Activated T-helper 1 cell treated with anti-CD3 and anti-CD28 coated beads, Interleukin-12 subunit alpha, Interleukin-12 subunit beta, Interleukin-2, Interleukin-4 antibody, amounts not matched to agents 30 ng/mL and 10 ng/mL and 1 ng/mL, durations not matched to agents 14 hours and 24 hours and 36 hours (primary cell): ENCODE measurements around the gene TIGD4. TPM values are rescaled to one million over a fixed set of nuclear protein-coding genes. Genes with fewer than 3 reads are reported as not detected.

ENCODE experiments used
- DNase-seq: peaks from one replicate; pipeline ENCODE4 v3.0.0; 2021; ENCODE audit warnings: low spot score
- H3K27ac Mint-ChIP-seq: one replicate; pipeline ENCODE4 v1.8.0; 2021; ENCODE audit warnings: mild to moderate bottlenecking, mixed read lengths
- H3K27me3 Mint-ChIP-seq: one replicate; pipeline ENCODE4 v1.8.0; 2022; ENCODE audit warnings: mild to moderate bottlenecking, moderate library complexity, mixed read lengths; ENCODE audit not compliant: insufficient read depth
- H3K36me3 Mint-ChIP-seq: one replicate; pipeline ENCODE4 v1.8.0; 2021; ENCODE audit warnings: low read depth, mixed read lengths
- H3K4me1 Mint-ChIP-seq: one replicate; pipeline ENCODE4 v1.8.0; 2021; ENCODE audit warnings: low read depth, mixed read lengths
- H3K4me3 Mint-ChIP-seq: one replicate; pipeline ENCODE4 v1.8.0; 2021; ENCODE audit warnings: mild to moderate bottlenecking, moderate library complexity, mixed read lengths
- H3K9me3 Mint-ChIP-seq: one replicate; pipeline ENCODE4 v1.8.0; 2021; ENCODE audit warnings: mixed read lengths
- intact Hi-C: fragments of 100-400 bp; cut with micrococcal nuclease; formaldehyde crosslinking; loops from one replicate; pipeline ENCODE4 v1.15.1; 2024
- total RNA-seq: library from RNA; stranded (reverse); gene quantifications from 2 replicates; pipeline ENCODE4 v1.2.3, GENCODE V29; 2022

Gene TIGD4
- 0.24 and 0.57 TPM in 2 replicates for total RNA-seq

DNA sequence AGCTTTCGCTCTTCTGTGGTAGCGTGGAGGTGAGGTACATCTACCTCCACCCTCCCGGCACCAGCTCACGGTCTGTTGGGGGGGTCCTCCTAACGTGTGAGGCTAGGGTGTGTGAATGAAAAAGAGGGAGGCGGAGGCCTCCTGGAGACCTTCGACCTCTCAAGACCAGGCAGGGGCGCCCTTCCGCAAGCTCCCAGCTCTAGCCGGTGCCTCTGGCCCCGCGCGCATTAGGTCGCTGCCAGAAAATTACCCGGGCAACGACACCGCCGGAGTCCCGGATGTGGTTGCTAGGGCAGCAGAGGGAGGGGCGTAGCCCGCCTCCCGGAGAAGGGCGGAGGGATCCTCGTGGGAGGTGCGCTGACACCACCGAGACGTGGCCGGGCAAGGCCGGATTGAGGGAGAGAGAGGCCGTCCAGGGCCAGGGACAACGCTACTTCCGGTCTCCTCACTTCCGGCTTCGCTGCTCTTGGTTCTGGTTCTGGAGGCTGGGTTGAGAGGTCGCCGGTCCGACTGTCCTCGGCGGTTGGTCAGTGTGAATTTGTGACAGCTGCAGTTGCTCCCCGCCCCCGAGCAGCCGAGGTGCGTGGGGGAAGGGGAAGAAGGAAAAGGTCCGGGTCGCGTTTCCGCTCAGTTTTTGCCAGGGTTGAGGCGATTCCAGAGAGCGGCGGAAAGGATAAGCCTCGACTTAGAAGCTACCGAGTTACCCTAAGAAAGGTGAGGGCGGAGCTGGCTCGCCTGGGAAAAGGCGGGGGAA is at the start of gene TIGD4, which contains the start of gene ARFIP1:
TIGD4 (minus strand) TSS at position 218 of the 754 bp plus-strand sequence. CDS start 8,726 bp downstream, outside the sequence.
ARFIP1 (plus strand) TSS at position 442 of the 754 bp plus-strand sequence. CDS start 49,680 bp downstream, outside the sequence.
- peak; percentile 96 for DNase-seq
- intact Hi-C loops, result loop anchor here (1.0 to 5.0 kb wide), 12 partner anchors 28 to 1680 kb away; partner anchors contain the start of genes FBXW7, FHDC1, GATB and RPS3A
- peaks cover 2% of the 10 kb centered on the region for H3K36me3 Mint-ChIP-seq
- peak within 1 kb of the TSS; percentile 94 for H3K27ac Mint-ChIP-seq
- H3K4me3 Mint-ChIP-seq, result peak within 1 kb of the TSS; percentile 99
- peaks cover 25% of the 10 kb centered on the region for H3K27me3 Mint-ChIP-seq
- no peaks in the 10 kb centered on the region for H3K9me3 Mint-ChIP-seq
- peaks cover 44% of the 10 kb centered on the region for H3K4me1 Mint-ChIP-seq

DNA sequence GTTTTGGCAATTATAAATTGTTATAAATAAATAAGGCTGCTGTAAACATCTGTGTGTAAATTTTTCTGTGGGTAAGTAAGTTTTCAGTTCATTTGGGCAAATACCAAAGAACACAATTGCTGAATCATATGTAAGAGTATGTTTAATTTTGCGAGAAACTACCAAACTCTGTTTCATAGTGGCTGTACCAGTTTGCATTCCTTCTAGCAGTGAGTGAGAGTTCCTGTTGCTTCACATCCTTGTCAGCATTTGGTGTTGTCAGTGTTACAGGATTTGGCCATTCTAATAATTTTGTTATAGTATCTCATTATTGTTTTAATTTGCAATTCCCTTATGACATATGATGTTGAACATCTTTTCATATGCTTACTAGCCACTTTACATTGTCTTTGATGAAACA is 48.6 kb upstream of the TIGD4 start:
- H3K27me3 Mint-ChIP-seq, result no peaks in the 10 kb centered on the region
- intact Hi-C loops, result no loop called here

DNA sequence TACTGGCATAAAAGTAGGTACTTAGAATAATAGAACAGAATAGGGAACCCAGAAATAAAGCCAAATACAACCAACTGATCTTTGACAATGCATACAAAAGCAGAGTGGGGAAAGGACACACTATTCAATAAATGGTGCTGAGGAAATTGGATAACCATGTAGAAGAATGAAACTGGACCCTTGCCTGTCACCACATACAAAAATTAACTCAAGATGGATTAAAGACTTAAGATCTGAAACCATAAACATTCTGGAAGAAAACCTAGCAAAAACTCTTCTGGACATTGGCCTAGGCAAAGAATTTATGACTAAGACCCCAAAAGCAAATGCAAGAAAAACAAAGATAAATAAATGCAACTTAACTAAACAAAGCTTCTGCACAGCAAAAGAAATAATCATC is 45.8 kb upstream of the TIGD4 start:
- intact Hi-C loops, result no loop called here
- DNase-seq, result no peak
- H3K27me3 Mint-ChIP-seq, result no peaks in the 10 kb centered on the region
- peaks cover 9% of the 10 kb centered on the region for H3K36me3 Mint-ChIP-seq
- H3K4me1 Mint-ChIP-seq, result no peaks in the 10 kb centered on the region
- H3K4me3 Mint-ChIP-seq, result no peak overlapping the region
- H3K27ac Mint-ChIP-seq, result no peak overlapping the region
- peaks cover 15% of the 10 kb centered on the region for H3K9me3 Mint-ChIP-seq

More for the DNA sequence above, 48.6 kb upstream of the TIGD4 start:
- Mint-ChIP-seq H3K9me3 (peaks cover 17% of the 10 kb centered on the region), H3K36me3 (peaks cover 22% of the 10 kb centered on the region), H3K27ac (no peak overlapping the region), H3K4me3 (no peak overlapping the region), H3K4me1 (no peaks in the 10 kb centered on the region)
- no peak for DNase-seq

DNA sequence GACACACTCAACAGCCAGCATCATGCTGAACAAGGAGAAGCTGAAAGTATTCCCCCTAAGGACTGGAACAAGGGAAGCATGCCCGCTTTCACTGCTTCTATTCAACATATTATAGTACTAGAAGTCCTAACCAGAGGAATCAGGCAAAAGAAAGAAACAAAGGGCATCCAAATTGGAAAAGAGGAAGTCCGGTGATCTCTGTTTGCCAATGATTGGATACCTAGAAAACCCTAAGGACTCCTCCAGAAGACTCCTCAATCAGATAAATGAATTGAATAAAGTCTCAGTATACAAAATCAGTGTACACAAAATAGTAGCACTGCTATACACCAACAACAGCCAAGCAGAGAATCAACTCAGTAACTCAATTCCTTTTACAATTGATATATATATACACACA is 45.0 kb upstream of the TIGD4 start:
- H3K9me3 Mint-ChIP-seq, result peaks cover 15% of the 10 kb centered on the region
- H3K4me1 Mint-ChIP-seq, result no peaks in the 10 kb centered on the region
- no peak for DNase-seq
- no peaks in the 10 kb centered on the region for H3K27me3 Mint-ChIP-seq
- H3K27ac Mint-ChIP-seq, result no peak overlapping the region
- H3K4me3 Mint-ChIP-seq, result no peak overlapping the region
- intact Hi-C loops, result no loop called here
- H3K36me3 Mint-ChIP-seq, result peaks cover 8% of the 10 kb centered on the region

DNA sequence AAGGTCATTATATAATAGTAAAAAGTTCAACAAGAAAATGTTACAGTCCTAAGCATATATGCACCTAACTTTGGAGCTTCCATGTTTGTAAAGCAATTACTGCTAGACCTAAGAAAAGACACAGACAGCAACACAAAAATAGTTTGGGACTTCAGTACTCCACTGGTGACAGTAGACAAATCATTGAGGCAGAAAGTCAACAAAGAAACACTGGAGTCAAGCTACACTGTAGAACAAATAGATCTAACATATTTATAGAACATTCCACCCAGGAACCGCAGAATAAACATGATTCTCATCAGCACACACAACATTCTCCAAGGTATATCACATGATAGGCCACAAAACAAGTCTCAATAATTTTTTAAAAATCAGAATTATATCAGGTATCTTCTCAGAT is 42.8 kb upstream of the TIGD4 start:
- Mint-ChIP-seq H3K36me3 (peaks cover 6% of the 10 kb centered on the region), H3K27me3 (no peaks in the 10 kb centered on the region), H3K9me3 (peaks cover 18% of the 10 kb centered on the region), H3K4me3 (no peak overlapping the region), H3K4me1 (peaks cover 7% of the 10 kb centered on the region), H3K27ac (no peak overlapping the region)
- DNase-seq, result no peak
- intact Hi-C loops, result no loop called here

DNA sequence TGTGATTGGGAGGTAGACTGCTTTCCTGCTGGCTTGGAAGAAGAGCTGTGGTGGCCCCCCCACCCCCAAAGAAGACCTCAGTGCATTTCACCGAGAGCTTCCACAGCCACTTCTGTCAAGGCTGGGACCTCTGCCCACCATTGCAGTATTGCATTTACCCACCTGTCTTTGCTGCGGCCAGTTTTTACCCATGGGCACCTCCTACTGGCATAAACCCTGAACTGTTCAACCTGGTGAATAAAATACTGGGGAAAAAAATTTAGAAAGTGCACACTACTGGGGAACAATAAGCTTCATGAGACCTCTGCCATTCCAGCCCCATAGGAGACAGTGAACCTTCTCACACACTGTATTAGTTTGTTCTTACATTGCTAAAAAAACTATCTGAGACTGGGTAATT is 40.5 kb upstream of the TIGD4 start:
- peaks cover 24% of the 10 kb centered on the region for H3K36me3 Mint-ChIP-seq
- H3K4me3 Mint-ChIP-seq, result no peak overlapping the region

DNA sequence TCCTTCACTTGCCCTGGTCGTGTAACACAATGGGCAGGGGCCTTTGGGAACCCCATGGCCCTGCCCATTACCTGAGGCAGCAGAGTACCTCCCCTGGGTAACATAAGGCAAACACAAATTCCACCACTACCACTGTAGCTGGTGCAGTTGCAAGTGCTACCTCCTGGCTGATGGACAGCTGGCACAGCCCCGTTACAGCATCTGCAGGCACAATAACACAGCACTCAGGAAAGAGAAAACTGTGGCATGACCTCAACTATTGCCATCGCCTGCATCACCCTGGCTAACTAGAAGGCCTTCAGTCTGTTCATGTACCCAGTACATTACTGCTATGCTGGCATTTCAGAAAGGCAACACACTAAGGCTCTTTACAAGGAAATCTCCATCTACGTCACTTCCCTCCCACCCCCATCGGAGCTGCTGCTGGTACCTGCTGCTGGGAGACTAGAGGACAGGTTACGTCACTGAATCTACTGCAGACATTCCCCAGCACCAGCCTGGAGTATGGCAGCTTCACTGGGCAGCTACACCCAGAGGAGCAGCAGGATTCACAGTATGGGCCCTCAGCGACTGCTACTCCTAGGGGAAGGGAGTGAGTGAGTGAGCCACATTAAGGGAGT is 39.6 kb upstream of the TIGD4 start:
- Mint-ChIP-seq H3K9me3 (peaks cover 30% of the 10 kb centered on the region), H3K36me3 (peaks cover 25% of the 10 kb centered on the region), H3K4me3 (no peak overlapping the region), H3K4me1 (peaks cover 31% of the 10 kb centered on the region), H3K27me3 (no peaks in the 10 kb centered on the region), H3K27ac (no peak overlapping the region)
- no peak for DNase-seq
- intact Hi-C loops, result no loop called here

More for the DNA sequence above, 40.5 kb upstream of the TIGD4 start:
- H3K9me3 Mint-ChIP-seq, result peaks cover 32% of the 10 kb centered on the region
- no peaks in the 10 kb centered on the region for H3K27me3 Mint-ChIP-seq
- DNase-seq, result no peak
- intact Hi-C loops, result no loop called here
- peaks cover 23% of the 10 kb centered on the region for H3K4me1 Mint-ChIP-seq
- H3K27ac Mint-ChIP-seq, result no peak overlapping the region

DNA sequence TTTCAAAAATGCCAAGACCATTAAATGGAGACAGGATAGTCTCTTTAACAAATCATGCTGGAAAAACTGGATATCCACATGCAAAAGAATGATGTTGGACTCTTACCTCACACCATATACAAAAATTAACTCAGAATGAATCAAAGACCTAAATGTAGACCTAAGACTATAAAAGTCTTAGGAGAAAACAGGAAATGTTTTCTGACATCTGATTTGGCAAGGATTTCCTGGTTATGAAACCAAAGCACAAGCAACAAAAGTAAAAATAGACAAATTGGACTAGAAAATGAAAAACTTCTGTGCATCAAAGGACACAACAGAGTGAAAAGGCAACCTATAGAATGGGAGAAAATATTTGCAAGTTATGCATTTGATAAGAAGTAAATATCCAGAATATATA is 37.8 kb upstream of the TIGD4 start:
- Mint-ChIP-seq H3K4me3 (no peak overlapping the region), H3K36me3 (peaks cover 34% of the 10 kb centered on the region), H3K9me3 (peaks cover 36% of the 10 kb centered on the region), H3K4me1 (peaks cover 31% of the 10 kb centered on the region), H3K27ac (no peak overlapping the region), H3K27me3 (no peaks in the 10 kb centered on the region)
- intact Hi-C loops, result no loop called here
- DNase-seq, result no peak

DNA sequence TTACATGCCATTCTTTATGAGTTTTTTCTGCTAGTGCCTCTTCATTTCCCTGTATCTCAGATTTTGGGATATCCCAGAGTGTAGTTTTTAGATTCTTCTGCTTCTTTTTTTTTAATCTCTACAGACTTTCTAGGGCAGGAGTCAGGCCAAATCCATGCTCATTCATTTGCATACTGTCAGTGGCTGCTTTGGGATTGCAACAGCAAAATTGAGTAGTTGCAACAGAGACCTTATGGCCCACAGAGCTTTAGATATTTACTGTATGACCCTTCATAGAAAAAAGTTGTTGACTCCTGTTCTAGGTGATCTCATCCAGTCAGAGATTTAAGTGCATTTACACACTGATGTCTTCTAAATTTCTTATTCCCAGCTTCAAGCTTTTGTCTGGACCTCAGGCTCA is 35.5 kb upstream of the TIGD4 start:
- no peak for DNase-seq
- Mint-ChIP-seq H3K27ac (no peak overlapping the region), H3K4me3 (no peak overlapping the region), H3K4me1 (peaks cover 31% of the 10 kb centered on the region), H3K27me3 (no peaks in the 10 kb centered on the region), H3K36me3 (peaks cover 45% of the 10 kb centered on the region), H3K9me3 (peaks cover 41% of the 10 kb centered on the region)
- intact Hi-C loops, result no loop called here

DNA sequence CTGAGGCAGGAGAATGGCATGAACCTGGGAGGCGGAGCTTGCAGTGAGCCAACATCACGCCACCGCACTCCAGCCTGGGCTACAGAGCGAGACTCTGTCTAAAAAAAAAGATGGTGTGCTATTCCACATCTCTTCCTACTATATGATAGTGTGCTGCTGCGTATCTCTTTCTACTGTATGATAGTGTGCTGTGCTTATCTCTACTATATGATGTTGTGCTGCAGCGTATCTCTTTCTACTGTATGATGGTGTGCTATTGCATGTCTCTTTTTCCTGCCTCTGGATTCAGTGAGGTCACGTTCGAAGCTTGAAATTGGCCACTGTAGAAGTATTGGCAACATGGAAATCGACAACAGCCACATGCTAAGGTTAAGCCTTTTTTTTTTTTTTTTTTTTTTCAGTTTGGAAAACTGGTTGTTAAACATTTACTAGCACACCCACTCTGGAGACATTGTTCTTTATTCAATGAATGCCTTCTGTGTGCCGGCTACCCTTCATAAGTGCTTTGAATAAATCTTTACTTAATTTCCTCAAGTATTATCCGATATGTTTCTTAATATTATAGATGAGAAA is 31.3 kb upstream of the TIGD4 start:
- intact Hi-C loops, result no loop called here
- H3K27ac Mint-ChIP-seq, result no peak overlapping the region

DNA sequence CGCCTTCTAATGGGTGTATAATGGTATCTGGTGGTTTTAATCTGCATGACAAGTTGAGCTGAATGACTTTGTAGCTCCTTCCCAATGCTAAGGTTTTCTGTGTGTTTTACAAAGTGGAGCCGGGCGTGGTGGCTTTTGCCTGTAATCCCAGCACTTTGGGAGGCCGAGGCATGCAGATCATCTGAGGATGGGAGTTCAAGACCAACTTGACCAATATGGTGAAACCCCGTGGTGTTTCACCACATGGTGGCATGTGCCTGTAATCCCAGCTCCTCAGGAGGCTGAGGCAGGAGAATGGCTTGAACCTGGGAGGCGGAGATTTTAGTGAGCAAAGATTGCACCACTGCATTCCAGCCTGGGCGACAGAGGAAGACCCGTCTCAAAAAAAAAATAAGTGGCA is 29.1 kb upstream of the TIGD4 start:
- Mint-ChIP-seq H3K36me3 (peaks cover 29% of the 10 kb centered on the region), H3K27ac (no peak overlapping the region), H3K9me3 (peaks cover 16% of the 10 kb centered on the region), H3K4me1 (peaks cover 20% of the 10 kb centered on the region), H3K27me3 (no peaks in the 10 kb centered on the region), H3K4me3 (no peak overlapping the region)
- intact Hi-C loops, result no loop called here
- DNase-seq, result no peak

More for the DNA sequence above, 31.3 kb upstream of the TIGD4 start:
- Mint-ChIP-seq H3K27me3 (no peaks in the 10 kb centered on the region), H3K36me3 (peaks cover 39% of the 10 kb centered on the region), H3K9me3 (peaks cover 28% of the 10 kb centered on the region), H3K4me1 (peaks cover 30% of the 10 kb centered on the region), H3K4me3 (no peak overlapping the region)
- DNase-seq, result no peak

DNA sequence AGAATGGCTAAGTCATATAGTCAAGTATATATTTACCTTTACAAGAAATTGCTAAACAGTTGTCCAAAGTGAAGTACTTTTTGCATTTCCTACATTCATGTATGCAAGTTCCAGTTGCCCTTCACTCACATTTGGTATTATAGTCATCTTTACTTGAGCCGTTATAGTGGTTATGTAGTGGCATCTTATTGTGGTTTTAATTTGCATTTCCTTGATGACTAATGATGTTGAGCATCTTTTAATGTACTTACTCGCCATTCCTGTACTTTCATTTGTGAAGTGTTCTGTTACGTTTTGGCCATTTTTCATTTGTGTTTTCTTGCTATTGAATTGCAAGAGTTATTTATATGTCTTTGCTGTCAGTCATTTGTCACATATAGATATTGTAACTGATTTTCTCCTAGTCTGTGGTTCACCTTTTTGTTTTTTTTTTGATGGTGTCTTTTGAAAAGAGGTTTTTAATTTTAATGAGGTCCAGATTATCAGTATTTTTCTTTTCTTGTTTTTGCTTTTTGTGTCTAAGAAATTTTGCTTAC is 27.8 kb upstream of the TIGD4 start:
- peak overlapping the region; percentile 32 for H3K4me3 Mint-ChIP-seq
- intact Hi-C loops, result loop anchor here (1.0 to 2.0 kb wide), 4 partner anchors 15 to 309 kb away; partner anchors contain the start of genes ARFIP1 and TIGD4

More for the DNA sequence above, 27.8 kb upstream of the TIGD4 start:
- Mint-ChIP-seq H3K36me3 (peaks cover 22% of the 10 kb centered on the region), H3K27ac (peak overlapping the region; percentile 54), H3K9me3 (peaks cover 9% of the 10 kb centered on the region), H3K27me3 (no peaks in the 10 kb centered on the region), H3K4me1 (peaks cover 20% of the 10 kb centered on the region)
- DNase-seq, result no peak
